OCI-LY1 (cell line): ENCODE results near the gene ERCC6.
A peak's percentile ranks its signal among the peaks of the same experiment; 100 is the strongest.

Source experiments
- H2AFZ ChIP-seq: fragments of 200-600 bp; sonication (generic), shearing (Covaris generic); 2 replicates; pipeline ENCODE4 v1.6.0; 2014; ENCODE audit warnings: antibody characterized with exemption, mild to moderate bottlenecking, low read length
- H3F3A ChIP-seq: fragments of 200-600 bp; sonication (generic), shearing (Covaris generic); 2 replicates; pipeline ENCODE4 v1.6.0; 2014; ENCODE audit warnings: mild to moderate bottlenecking, antibody characterized with exemption, low read length, moderate library complexity; ENCODE audit not compliant: insufficient read depth
- H3K27ac ChIP-seq: fragments of 200-600 bp; sonication (generic); 2 replicates; pipeline ENCODE4 v1.5.1; 2014; ENCODE audit warnings: low read length, mixed run types, mild to moderate bottlenecking, low read depth; ENCODE audit not compliant: poor library complexity, severe bottlenecking
- H3K27me3 ChIP-seq: fragments of 200-600 bp; sonication (generic); 2 replicates; pipeline ENCODE4 v1.6.0; 2014; ENCODE audit warnings: antibody characterized with exemption, mild to moderate bottlenecking, low read length, moderate library complexity; ENCODE audit not compliant: insufficient read depth
- H3K36me3 ChIP-seq: fragments of 200-600 bp; sonication (generic); 2 replicates; pipeline ENCODE4 v1.6.1; 2014; ENCODE audit warnings: mild to moderate bottlenecking, antibody characterized with exemption, low read length, moderate library complexity, mixed read lengths; ENCODE audit not compliant: insufficient read depth
- H3K4me1 ChIP-seq: fragments of 200-600 bp; sonication (generic); 2 replicates; pipeline ENCODE4 v1.5.1; 2014; ENCODE audit warnings: mild to moderate bottlenecking, low read length, moderate library complexity; ENCODE audit not compliant: insufficient read depth, severe bottlenecking
- H3K4me2 ChIP-seq: fragments of 200-600 bp; sonication (generic), shearing (Covaris generic); 2 replicates; pipeline ENCODE4 v1.6.1; 2014; ENCODE audit warnings: low read length
- H3K4me3 ChIP-seq: fragments of 200-600 bp; sonication (generic); 2 replicates; pipeline ENCODE4 v1.5.1; 2014; ENCODE audit warnings: low read length, low read depth, mild to moderate bottlenecking, mixed read lengths; ENCODE audit not compliant: poor library complexity, severe bottlenecking
- H3K79me2 ChIP-seq: fragments of 200-600 bp; shearing (Covaris generic); 2 replicates; pipeline ENCODE4 v1.6.1; 2016; ENCODE audit warnings: mixed run types, low read length, mixed read lengths; ENCODE audit not compliant: insufficient read depth
- H3K9ac ChIP-seq: fragments of 200-600 bp; sonication (generic), shearing (Covaris generic); 2 replicates; pipeline ENCODE4 v1.6.1; 2014; ENCODE audit warnings: mild to moderate bottlenecking, low read length, mixed read lengths
- H3K9me2 ChIP-seq: fragments of 200-600 bp; sonication (generic), shearing (Covaris generic); 2 replicates; pipeline ENCODE4 v1.6.1; 2014; ENCODE audit warnings: low read depth, mild to moderate bottlenecking, low read length, mixed read lengths
- H3K9me3 ChIP-seq: fragments of 200-600 bp; shearing (Covaris generic); 2 replicates; pipeline ENCODE4 v1.6.1; 2014; ENCODE audit warnings: low read length, mixed read lengths
- H4K20me1 ChIP-seq: fragments of 200-600 bp; sonication (generic), shearing (Covaris generic); 2 replicates; pipeline ENCODE4 v1.6.0; 2016; ENCODE audit warnings: mild to moderate bottlenecking, low read length; ENCODE audit not compliant: insufficient read depth
- CTCF ChIP-seq: fragments of 200-600 bp; sonication (generic), shearing (Covaris generic); IDR thresholded peaks from 2 replicates; pipeline ENCODE4 v1.5.1; 2017; ENCODE audit warnings: mild to moderate bottlenecking, antibody characterized with exemption, low read length, moderate library complexity, mixed read lengths
- EZH2 ChIP-seq: fragments of 200-600 bp; sonication (generic), shearing (Covaris generic); IDR thresholded peaks from 2 replicates; pipeline ENCODE4 v1.8.0; 2017; ENCODE audit warnings: borderline replicate concordance, mixed run types, mild to moderate bottlenecking, antibody characterized with exemption, low read length, moderate library complexity, mixed read lengths

The ERCC6 gene

GRCh38 chr10:49520122-49520775 lies 18.7 kb downstream of the ERCC6 start:
- Histone ChIP-seq H3K9ac (no peak overlapping the region), H3K27me3 (no peaks in the 10 kb centered on the region), H3K79me2 (no peaks in the 10 kb centered on the region), H3K9me2 (no peaks in the 10 kb centered on the region), H4K20me1 (no peaks in the 10 kb centered on the region), H2AFZ (no peak overlapping the region), H3K9me3 (no peaks in the 10 kb centered on the region), H3F3A (no peaks in the 10 kb centered on the region), H3K4me2 (no peak overlapping the region), H3K36me3 (peaks cover 47% of the 10 kb centered on the region), H3K4me1 (no peaks in the 10 kb centered on the region), H3K27ac (no peak overlapping the region), H3K4me3 (no peak overlapping the region)
- TF ChIP-seq EZH2: no peak
- no peak for TF ChIP-seq CTCF

DNA sequence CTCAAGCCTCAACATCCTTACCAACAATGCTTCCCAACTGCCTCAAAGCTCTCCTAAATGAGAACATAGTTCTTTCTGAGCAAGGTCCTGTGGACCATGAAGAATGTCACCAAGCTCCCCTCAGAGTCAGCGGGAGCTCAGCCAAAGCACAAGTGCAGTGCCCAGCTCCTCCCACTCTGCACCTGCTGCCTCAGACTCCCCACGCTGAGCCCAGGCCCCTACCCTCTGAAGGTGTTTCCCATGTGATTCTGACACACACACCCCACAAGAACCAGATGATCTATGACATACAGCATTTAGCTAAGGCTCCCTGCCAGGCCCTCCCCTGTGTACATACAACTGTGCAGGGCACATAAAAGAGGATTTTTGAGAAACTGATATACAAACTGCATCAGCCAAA lies 19.2 kb downstream of the ERCC6 start:
- Histone ChIP-seq H3K36me3 (peaks cover 44% of the 10 kb centered on the region), H3K9me3 (no peaks in the 10 kb centered on the region), H3K27ac (no peak overlapping the region), H3K9me2 (no peaks in the 10 kb centered on the region), H3K4me3 (no peak overlapping the region), H3K27me3 (no peaks in the 10 kb centered on the region), H3F3A (no peaks in the 10 kb centered on the region), H3K4me2 (no peak overlapping the region), H3K9ac (no peak overlapping the region), H3K79me2 (no peaks in the 10 kb centered on the region), H2AFZ (no peak overlapping the region), H4K20me1 (no peaks in the 10 kb centered on the region), H3K4me1 (no peaks in the 10 kb centered on the region)
- no peak for TF ChIP-seq CTCF

DNA sequence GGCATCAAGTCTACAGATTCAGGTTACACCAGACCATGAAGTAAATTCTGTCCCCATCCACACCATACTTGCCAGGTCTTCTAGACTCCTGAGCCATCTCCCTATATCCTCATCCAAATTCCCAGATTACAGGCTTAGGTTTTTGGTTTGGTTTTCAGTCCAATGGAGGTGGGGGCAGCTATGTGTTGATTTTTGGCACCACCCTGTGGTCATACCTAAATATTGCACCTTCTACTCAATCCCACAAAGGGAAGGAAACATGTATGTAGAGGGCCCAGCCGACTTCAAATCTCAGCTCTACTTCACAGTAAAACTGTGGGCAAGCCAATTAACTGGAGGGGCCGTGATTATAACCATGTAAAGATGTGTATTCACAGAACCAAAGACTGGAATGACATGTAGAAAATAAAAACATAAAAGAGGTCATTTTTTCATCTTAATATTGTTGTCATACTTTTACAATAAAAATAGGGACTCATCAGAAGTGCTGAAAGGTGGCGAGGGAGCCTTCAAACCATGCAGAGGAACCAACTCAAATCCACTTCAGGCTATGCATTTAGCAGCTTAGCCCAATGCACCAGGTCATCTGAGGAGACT lies 19.8 kb downstream of the ERCC6 start:
- Histone ChIP-seq H4K20me1 (no peaks in the 10 kb centered on the region), H3K79me2 (no peaks in the 10 kb centered on the region), H3K9me3 (no peaks in the 10 kb centered on the region), H3K4me1 (no peaks in the 10 kb centered on the region), H3K9me2 (no peaks in the 10 kb centered on the region), H3K4me3 (no peak overlapping the region), H2AFZ (no peak overlapping the region), H3K9ac (no peak overlapping the region), H3K27ac (no peak overlapping the region), H3F3A (no peaks in the 10 kb centered on the region), H3K36me3 (peaks cover 38% of the 10 kb centered on the region; the same call in 1 of the 2 replicates), H3K4me2 (no peak overlapping the region), H3K27me3 (no peaks in the 10 kb centered on the region)
- TF ChIP-seq EZH2 (no peak), CTCF (peak; percentile 80)
